Keratinocyte (primary cell): ENCODE results near the gene MAGEA9B. TPM values are rescaled to one million over a fixed set of nuclear protein-coding genes. Genes with fewer than 3 reads are reported as not detected.
"Not testable (repeated sequence)": the region's sequence is repeated elsewhere in the genome, so short reads cannot be mapped to it uniquely, and the experiment has no call there.

Experiments
- DNase-seq: peaks from one replicate; pipeline ENCODE4 v3.0.0-alpha.2; 2011; ENCODE audit warnings: low read depth, missing footprints, low spot score
- FAIRE-seq: peaks from 2 replicates; lab custom pipeline; 2011; peaks lifted over from hg19 to GRCh38; lab: Jason Lieb, UNC
- H2AFZ ChIP-seq: 2 replicates; pipeline ENCODE4 v1.6.0; 2012; ENCODE audit warnings: low read length, control low read depth, inconsistent platforms; ENCODE audit not compliant: control insufficient read depth
- H3K27ac ChIP-seq: 2 replicates; pipeline ENCODE4 v1.5.1; 2011; ENCODE audit warnings: low read length; ENCODE audit not compliant: control insufficient read depth, insufficient read depth
- H3K27me3 ChIP-seq: 3 replicates; pipeline ENCODE4 v1.6.0; 2011; ENCODE audit warnings: low read length; ENCODE audit not compliant: control insufficient read depth, insufficient read depth; ENCODE audit errors: extremely low read depth
- H3K36me3 ChIP-seq, 2 experiments: 2 replicates in 1 of 2; 3 replicates in 1 of 2; pipeline ENCODE4 v1.5.1; 2011; ENCODE audit warnings: low read length in 2 of 2, mild to moderate bottlenecking in 1 of 2; ENCODE audit not compliant: control insufficient read depth in 2 of 2, insufficient read depth in 2 of 2; ENCODE audit errors: extremely low read depth in 1 of 2
- H3K4me1 ChIP-seq: 3 replicates; pipeline ENCODE4 v1.5.1; 2011; ENCODE audit warnings: low read length; ENCODE audit not compliant: control insufficient read depth, insufficient read depth; ENCODE audit errors: extremely low read depth
- H3K4me2 ChIP-seq: 3 replicates; pipeline ENCODE4 v1.6.0; 2011; ENCODE audit warnings: low read depth, low read length; ENCODE audit not compliant: control insufficient read depth, insufficient read depth; ENCODE audit errors: extremely low read depth
- H3K4me3 ChIP-seq, 3 experiments: fragments of 200-600 bp in 1 of 3; sonication (generic) in 1 of 3; 2 replicates in 2 of 3; 3 replicates in 1 of 3; pipeline ENCODE4 v1.5.1; 2011 to 2016; ENCODE audit warnings: low read length in 3 of 3, mild to moderate bottlenecking in 3 of 3, control low read depth in 2 of 3, inconsistent platforms in 1 of 3, low read depth in 1 of 3, mixed read lengths in 1 of 3, mixed run types in 1 of 3, moderate library complexity in 1 of 3; ENCODE audit not compliant: control insufficient read depth in 2 of 3, insufficient read depth in 2 of 3; ENCODE audit errors: extremely low read depth in 1 of 3
- H3K79me2 ChIP-seq: 2 replicates; pipeline ENCODE4 v1.6.0; 2012; ENCODE audit warnings: low read length; ENCODE audit not compliant: control insufficient read depth, insufficient read depth
- H3K9ac ChIP-seq: 3 replicates; pipeline ENCODE4 v1.6.0; 2011; ENCODE audit warnings: low read length; ENCODE audit not compliant: control insufficient read depth, insufficient read depth; ENCODE audit errors: extremely low read depth
- H3K9me1 ChIP-seq: 3 replicates; pipeline ENCODE4 v1.6.0; 2011; ENCODE audit warnings: low read length; ENCODE audit not compliant: control insufficient read depth, insufficient read depth; ENCODE audit errors: extremely low read depth
- H3K9me3 ChIP-seq: 2 replicates; pipeline ENCODE4 v1.5.1; 2012; ENCODE audit warnings: low read depth, low read length; ENCODE audit not compliant: control insufficient read depth
- H4K20me1 ChIP-seq: 3 replicates; pipeline ENCODE4 v1.6.0; 2011; ENCODE audit warnings: low read length; ENCODE audit not compliant: control insufficient read depth, insufficient read depth; ENCODE audit errors: extremely low read depth
- EZH2 ChIP-seq: IDR thresholded peaks from one replicate; pipeline ENCODE4 v1.6.1; 2012; ENCODE audit warnings: inconsistent platforms, mild to moderate bottlenecking, low read length, moderate library complexity
- dilution Hi-C: fragments of 300-500 bp; cut with MboI; formaldehyde crosslinking; loops from one replicate; pipeline ENCODE4 v1.7.0; 2020; ENCODE audit warnings: low sequenced_read_pairs; ENCODE audit not compliant: extremely low pct_ligation_motif_present
- polyA plus RNA-seq, 5 experiments: library from polyadenylated mRNA; depleted of rRNA in 3 of 5; stranded (reverse) in 3 of 5; stranded (forward) in 1 of 5; unstranded in 1 of 5; fragments of >200 nt; gene quantifications; 1 replicate in 1 of 5; 2 replicates in 3 of 5; 3 replicates in 1 of 5; pipeline versions ENCODE4 v1.2.1 to v1.2.3, GENCODE V29; 2011 to 2012; ENCODE audit warnings: missing spikeins in 2 of 5, low read depth in 1 of 5, low replicate concordance in 1 of 5
- TF ChIP-seq, protein P1 (sequence below), 3 experiments: IDR thresholded peaks in 1 of 3; conservative IDR thresholded peaks in 1 of 3; optimal IDR thresholded peaks in 1 of 3; 2 replicates in 2 of 3; 3 replicates in 1 of 3; pipeline versions ENCODE3 to v1.5.1; 2011; ENCODE audit warnings: low read length in 3 of 3, mild to moderate bottlenecking in 3 of 3, moderate library complexity in 2 of 3, control low read depth in 1 of 3, inconsistent platforms in 1 of 3; ENCODE audit not compliant: insufficient read depth in 2 of 3; ENCODE audit errors: extremely low read depth in 1 of 3

Gene MAGEA9B
- polyA plus RNA-seq, 1 donor (not counting 4 experiments of a cell fraction or from before 2014, with no cell fraction given) = not detected

DNA sequence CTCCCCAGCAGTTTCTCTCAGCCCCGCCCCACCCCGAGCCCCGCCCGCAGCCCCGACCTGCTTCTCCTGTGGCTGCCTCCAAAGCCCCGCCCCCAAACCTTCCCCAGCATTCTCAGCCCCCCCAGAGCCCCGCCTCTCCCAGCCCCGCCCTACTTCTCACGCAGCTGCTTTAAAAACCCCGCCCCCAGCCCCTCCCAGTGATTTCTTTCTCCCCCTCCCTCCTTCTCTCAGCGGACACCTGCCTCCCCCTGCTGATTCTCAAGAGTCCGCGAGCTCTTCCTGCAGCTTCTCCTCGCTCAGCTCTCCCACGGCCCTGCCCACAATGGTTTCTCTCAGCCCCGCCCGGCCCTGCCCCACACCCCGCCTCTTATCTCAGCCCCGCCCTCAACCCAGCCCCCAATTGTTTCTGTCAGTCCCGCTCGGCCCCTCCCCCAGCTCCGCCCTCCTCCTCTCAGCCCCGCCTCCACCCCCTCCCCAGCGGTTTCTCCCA is 47.1 kb downstream of the MAGEA9B start:
- Histone ChIP-seq H3K9me1 (no peaks in the 10 kb centered on the region), H3K9ac (peak overlapping the region; percentile 72), H3K36me3 (no peaks in the 10 kb centered on the region), H3K4me1 (peaks cover 5% of the 10 kb centered on the region), H3K27ac (peak overlapping the region; percentile 78), H3K79me2 (no peaks in the 10 kb centered on the region), H3K4me2 (peak overlapping the region; percentile 75), H4K20me1 (no peaks in the 10 kb centered on the region), H3K27me3 (no peaks in the 10 kb centered on the region), H3K4me3 (peak overlapping the region; percentile 62 to 80 (median 77)), H3K9me3 (no peaks in the 10 kb centered on the region), H2AFZ (peak overlapping the region; percentile 30)
- no peak for FAIRE-seq
- DNase-seq = no peak
- dilution Hi-C loops = no loop called here
- TF ChIP-seq EZH2 = no peak
- TF ChIP-seq, protein P1, sequence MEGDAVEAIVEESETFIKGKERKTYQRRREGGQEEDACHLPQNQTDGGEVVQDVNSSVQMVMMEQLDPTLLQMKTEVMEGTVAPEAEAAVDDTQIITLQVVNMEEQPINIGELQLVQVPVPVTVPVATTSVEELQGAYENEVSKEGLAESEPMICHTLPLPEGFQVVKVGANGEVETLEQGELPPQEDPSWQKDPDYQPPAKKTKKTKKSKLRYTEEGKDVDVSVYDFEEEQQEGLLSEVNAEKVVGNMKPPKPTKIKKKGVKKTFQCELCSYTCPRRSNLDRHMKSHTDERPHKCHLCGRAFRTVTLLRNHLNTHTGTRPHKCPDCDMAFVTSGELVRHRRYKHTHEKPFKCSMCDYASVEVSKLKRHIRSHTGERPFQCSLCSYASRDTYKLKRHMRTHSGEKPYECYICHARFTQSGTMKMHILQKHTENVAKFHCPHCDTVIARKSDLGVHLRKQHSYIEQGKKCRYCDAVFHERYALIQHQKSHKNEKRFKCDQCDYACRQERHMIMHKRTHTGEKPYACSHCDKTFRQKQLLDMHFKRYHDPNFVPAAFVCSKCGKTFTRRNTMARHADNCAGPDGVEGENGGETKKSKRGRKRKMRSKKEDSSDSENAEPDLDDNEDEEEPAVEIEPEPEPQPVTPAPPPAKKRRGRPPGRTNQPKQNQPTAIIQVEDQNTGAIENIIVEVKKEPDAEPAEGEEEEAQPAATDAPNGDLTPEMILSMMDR (optimal IDR thresholded peaks at IDR 0.05 in 1 of 3, IDR thresholded peaks at IDR 0.05 in 1 of 3, conservative IDR thresholded peaks at IDR 0.05 in 1 of 3; ENCODE audit: extremely low read depth in 1 of 3, insufficient read depth in 2 of 3, low read length in 3 of 3) = no peak

DNA sequence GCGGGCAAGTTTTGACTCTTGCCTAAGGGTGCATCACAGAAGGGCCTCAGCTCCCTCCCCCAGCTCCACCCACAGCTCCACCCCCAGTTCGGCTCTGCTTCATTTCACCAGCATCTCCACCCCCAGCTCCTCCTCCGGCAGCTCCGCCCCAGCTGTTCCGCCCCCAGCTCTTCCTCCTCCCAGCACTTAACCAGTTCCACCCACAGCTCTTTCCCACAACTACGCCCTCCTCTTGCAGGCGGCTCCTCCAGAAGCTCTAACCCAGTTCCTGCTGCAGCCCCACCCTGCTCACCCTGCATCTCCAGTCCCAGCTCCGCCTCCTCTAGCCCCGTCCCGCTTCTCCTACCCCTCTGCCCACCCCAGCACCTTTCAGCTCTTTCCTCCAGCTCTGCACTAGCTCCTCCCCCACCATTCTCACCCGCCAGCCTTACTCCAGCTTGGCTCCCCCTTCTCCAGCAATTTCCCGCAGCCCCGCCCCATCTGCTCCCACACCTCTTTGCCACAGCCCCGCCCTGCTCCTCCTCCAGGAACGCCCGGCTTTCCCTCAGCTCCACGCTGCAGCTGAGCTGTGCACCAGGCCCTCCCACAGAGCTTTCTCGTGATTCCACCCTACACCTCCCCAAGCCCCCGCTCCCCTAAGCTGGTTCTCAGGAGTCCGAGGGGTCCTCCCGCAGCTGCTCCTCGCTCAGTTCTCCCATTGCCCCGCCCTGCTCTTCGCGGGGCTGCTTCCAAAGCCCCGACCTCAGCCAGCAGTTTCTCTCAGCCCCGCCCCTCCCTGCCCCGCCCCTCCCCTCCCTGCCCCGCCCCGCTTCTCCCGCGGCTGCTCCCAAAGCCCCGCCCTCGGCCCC is 47.8 kb downstream of the MAGEA9B start:
- Histone ChIP-seq H2AFZ (peak overlapping the region; percentile 46), H3K4me1 (peaks cover 5% of the 10 kb centered on the region), H3K9ac (peak overlapping the region; percentile 54), H3K9me1 (no peaks in the 10 kb centered on the region), H3K36me3 (no peaks in the 10 kb centered on the region), H3K27ac (peak overlapping the region; percentile 49), H3K4me3 (peak overlapping the region; percentile 20 to 44 (median 25)), H3K9me3 (no peaks in the 10 kb centered on the region), H4K20me1 (no peaks in the 10 kb centered on the region), H3K79me2 (no peaks in the 10 kb centered on the region), H3K4me2 (peak overlapping the region; percentile 56), H3K27me3 (no peaks in the 10 kb centered on the region)
- dilution Hi-C loops = no loop called here
- TF ChIP-seq, protein P1 (optimal IDR thresholded peaks at IDR 0.05 in 1 of 3, IDR thresholded peaks at IDR 0.05 in 1 of 3, conservative IDR thresholded peaks at IDR 0.05 in 1 of 3; ENCODE audit: extremely low read depth in 1 of 3, insufficient read depth in 2 of 3, low read length in 3 of 3) = no peak
- no peak for TF ChIP-seq EZH2
- FAIRE-seq (peak; percentile 57), DNase-seq (peak; percentile 69)

DNA sequence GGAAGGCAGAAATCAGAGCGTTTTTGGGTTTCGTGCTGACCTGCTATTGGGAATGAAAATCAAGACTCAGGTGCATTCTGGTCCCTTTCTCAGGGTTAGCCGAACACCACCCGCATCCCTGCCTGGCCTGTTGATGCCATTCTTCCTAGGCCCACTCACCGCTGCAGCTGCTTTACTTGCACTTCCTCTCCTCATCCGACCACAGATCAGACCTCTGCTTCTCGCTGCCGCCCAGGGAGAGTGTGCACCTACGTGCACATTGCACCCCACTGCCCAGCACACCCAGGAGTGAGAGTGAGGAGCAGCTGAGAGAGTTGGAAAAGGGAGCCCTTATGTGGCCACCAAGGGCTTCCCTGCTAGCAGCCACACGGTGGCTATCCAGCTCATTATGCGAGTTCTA is 49.8 kb downstream of the MAGEA9B start:
- H4K20me1 ChIP-seq, H3K79me2 ChIP-seq, FAIRE-seq, H3K4me2 ChIP-seq, H3K9me3 ChIP-seq, dilution Hi-C loops, H3K36me3 ChIP-seq, H3K9ac ChIP-seq, H3K4me3 ChIP-seq, H3K27me3 ChIP-seq, H3K9me1 ChIP-seq, H3K4me1 ChIP-seq, DNase-seq, H2AFZ ChIP-seq, H3K27ac ChIP-seq: not testable (repeated sequence)
